ENCODE results near the gene ANKS1B.

ANKS1B gene

GRCh38 chr12:99099786-99100185 lies 885.0 kb downstream of the ANKS1B start:
- no peak for DNase-seq

DNA sequence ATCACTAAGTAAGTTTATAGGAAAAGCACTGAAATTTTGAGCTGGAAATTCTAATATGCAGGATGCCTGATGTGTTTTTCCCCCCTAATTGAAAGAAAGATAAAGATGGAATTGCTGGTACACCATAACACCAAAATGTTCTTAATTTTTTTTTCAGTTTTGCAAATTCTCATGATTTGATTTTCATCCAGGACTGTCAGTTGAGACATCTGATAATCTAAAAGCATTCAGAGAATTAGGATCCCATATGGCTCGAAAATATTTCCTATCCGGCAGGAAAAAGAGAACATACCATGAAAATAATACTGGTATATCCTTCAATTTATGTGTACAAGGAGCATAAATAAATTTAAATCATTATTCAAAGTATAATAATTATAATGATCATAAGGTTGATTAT lies 887.6 kb downstream of the ANKS1B start:
- no peak for DNase-seq

GRCh38 chr12:99093166-99093565 lies 891.6 kb downstream of the ANKS1B start:
- no peak for DNase-seq

DNA sequence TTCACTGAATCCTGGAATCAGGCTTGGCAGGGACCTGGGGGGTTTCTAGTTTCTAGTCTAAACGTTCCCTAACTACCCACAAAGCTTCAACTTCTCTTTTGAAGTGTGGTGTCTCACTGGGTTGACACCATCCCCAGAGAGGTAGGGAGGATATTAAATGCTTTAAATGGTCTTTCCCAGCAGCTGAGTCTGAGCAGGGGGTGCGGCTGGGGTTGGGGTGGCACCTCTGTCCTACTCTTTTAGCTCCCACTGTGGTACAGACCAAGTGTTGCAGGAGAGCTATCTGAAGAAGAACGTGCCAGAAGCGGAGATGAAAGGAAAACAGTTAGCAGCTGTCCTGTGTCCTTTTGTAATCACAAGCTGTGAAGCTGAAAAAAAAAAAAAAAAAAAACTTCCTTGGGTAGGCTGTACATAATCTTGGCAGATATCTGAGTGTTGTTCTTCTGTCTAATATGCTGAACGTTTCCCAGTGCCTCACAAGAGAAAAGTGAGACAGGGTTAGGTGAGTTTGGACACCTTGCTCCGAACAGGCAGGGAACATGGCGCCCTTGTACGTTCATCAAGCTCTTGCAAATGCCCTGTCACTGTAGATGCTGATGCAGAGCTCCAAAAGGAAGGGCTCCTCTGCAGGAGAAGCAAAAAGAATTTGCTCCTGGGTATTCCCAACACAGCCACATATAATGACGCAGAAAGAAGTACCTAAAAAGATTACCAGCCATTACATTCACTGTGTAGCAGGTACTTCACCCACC lies 892.5 kb downstream of the ANKS1B start:
- no peak for DNase-seq

DNA sequence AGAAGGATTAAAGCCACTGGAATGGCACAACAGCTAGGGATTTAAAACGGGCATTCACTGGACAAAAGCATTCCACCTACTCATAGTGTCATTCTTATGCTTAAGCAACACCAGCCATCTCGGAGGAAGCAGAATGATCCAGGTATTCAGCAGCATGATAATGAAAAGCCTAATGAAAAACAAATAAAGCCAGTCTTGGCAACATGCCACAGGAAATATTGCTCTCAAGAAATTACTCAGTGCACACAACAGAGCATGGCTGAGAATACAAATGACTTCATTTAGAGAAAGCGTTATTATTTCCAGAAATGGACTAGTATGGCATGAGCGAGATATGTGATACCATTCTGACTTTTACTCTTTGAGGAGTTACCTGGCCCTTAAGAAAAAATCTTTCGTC lies 897.5 kb downstream of the ANKS1B start:
- peak; percentile 0 for DNase-seq

GRCh38 chr12:99079811-99080210 lies 904.9 kb downstream of the ANKS1B start:
- DNase-seq, result no peak

GRCh38 chr12:99068993-99069747 lies 915.6 kb downstream of the ANKS1B start:
- DNase-seq, result no peak

GRCh38 chr12:99067171-99067785 lies 917.5 kb downstream of the ANKS1B start:
- DNase-seq, result no peak

DNA sequence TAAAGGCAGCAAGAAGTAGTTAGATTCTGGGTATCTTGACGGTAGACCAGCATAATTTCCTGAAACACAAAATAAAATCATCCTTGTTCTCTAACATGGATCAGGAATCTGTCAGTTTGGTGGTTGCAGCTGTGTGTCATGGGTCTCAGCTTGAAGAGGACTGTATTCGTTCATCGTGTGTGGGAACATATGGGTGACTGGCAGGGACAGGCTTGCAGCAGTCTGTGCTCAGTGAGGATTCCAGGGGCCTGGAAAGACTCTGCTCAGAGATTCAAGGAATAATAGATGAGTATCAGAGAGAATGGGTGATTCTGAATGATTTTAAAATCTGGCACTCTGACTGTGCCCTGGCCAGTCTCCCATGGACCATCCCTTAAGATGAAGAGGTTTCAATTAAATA lies 918.0 kb downstream of the ANKS1B start:
- no peak for DNase-seq

DNA sequence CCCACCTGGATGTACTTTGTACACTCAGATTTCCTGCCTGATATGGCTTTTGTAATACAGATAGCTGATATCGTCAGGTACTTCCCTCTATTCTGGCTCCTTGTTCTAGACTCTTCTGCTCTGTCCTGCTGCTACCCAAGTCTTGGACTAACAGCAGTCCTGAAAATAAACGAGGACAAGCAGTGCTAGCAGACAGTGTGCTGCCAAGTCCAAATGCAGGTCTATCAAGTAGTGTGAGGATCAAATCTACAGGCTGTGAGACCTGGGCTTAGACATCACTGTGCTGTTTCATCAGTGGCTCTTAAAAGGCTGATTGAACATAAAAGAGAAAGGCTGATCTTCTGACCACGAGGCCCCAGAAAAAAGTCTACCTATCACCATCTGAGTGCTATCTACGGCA lies 921.6 kb downstream of the ANKS1B start:
- no peak for DNase-seq

DNA sequence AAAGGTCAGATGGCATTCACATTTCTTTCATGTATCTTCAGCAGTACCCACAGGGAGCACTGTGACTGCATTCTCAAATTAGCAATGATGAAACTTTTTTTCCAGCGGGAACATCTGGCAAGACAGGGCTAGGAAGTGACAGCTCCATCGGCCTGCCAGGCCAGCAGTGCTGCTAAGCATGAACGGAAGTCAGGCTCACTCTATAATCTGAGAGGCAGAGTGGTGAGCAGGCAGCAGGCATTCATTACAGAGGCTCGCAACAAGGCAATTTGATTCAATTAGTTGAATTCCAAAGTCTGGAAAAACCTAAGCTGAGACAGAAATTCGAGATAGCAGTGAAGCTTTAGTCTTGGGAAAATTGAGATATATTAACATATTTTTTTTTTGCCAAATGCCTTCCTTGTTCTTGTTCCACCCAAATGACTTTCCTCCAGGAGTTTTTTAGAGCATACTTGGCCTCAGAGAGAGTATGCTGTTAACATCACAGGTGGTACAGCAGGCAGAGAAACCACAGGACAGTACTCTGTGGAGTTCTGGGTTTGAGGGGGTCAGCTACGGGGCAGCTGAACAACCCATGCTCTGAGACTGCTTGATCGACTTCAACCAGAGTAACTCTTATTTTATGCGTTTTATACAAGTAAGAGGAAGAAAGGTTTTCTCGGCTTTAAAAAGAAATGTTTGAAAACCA lies 924.8 kb downstream of the ANKS1B start:
- DNase-seq, result peak; percentile 74

GRCh38 chr12:99057670-99058069 lies 927.1 kb downstream of the ANKS1B start:
- DNase-seq, result no peak

- DNase-seq, result no peak
Observed at GRCh38 chr12:99056186-99056585, 928.5 kb downstream of the ANKS1B start.

GRCh38 chr12:99055299-99055698 lies 929.4 kb downstream of the ANKS1B start:
- DNase-seq, result no peak

GRCh38 chr12:99054601-99055128 lies 930.1 kb downstream of the ANKS1B start:
- no peak for DNase-seq

DNA sequence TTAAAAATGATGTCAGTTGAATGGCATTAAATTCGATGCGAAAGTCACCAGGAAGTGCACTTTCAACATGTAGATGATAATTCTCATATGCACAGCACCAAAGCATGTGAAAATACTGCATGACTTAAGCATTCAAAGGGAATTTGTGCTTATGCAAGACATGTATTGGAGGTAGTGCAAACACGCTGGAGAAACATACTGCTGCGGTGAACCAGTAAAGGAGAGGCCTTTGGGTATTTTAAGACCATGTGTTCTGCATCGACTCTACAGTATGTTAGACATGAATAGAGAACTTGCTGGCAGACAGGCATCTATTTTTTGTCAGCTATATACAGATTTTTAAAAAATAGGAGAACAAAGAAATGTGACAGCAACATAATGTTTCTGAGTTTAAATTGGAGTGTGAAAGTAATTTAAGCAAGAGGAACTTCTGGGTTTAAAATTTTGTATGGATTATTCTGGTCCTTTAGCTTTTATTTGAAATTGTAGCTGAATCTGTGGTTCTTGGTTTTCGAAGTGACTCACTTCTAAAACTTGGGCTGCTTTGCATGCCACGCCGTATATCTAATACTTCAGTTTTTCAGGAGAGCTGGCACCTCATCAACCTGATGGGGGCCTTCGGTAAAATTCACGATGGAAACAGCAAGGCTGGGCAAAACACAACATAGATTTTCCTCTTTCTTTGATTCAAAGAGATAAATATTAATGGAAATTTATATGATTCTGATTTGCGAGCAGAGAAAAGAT lies 930.9 kb downstream of the ANKS1B start:
- DNase-seq, result peak; percentile 72

- DNase-seq, result no peak
Observed at GRCh38 chr12:99049774-99050173, 935.0 kb downstream of the ANKS1B start.

DNA sequence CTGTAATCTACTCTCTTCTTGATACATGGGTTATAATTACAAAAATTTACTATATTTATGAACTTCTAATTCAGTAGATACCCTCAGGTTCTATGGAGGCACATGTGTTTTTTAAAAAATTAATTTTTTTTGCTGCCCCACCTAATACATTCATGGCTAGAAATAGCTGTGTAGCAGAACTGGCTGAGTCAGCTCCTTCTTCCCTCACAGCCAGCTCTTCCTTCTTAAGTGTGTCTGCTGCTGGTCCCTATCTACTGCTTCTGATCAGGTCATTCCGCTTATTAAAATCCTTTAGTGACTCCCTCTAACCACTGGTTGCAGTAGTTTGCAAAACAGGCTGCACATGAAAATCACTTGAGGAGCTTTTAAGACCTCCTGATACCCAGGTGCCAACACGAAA lies 939.6 kb downstream of the ANKS1B start:
- DNase-seq, result no peak

- peak; percentile 40 for DNase-seq
Observed at GRCh38 chr12:99043319-99043914, 941.3 kb downstream of the ANKS1B start.

GRCh38 chr12:99042226-99042625 lies 942.5 kb downstream of the ANKS1B start:
- no peak for DNase-seq

GRCh38 chr12:99039367-99040120 lies 945.2 kb downstream of the ANKS1B start:
- no peak for DNase-seq

Data from fibroblast of skin of right quadriceps (primary cell).